SIG-M5 (cell line): ENCODE results near the gene ABCB11.
"Not testable (repeated sequence)": the region's sequence is repeated elsewhere in the genome, so short reads cannot be mapped to it uniquely, and the experiment has no call there.

Source experiments
- DNase-seq: peaks from one replicate; lab custom pipeline; 2025; lab: John Stamatoyannopoulos, UW

ABCB11 gene

DNA sequence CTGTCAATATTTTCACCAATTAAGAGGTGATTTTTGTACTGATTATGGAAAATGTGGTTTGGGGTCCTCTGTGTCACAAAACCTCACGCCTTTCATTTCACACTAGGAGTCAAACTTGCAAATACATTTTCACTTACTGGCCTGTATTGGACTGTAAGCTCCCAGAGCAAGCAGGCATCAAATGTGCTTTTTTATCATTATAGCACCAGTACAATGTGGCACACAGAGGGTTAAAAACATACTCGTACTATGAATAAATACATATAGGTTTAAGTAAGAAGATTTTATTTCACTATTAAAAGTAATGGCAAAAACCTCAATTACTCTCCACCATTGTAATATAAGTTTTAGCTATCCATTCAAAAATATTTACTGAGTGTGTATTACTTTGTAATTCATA lies 56.7 kb downstream of the ABCB11 start:
- DNase-seq: no peak

DNA sequence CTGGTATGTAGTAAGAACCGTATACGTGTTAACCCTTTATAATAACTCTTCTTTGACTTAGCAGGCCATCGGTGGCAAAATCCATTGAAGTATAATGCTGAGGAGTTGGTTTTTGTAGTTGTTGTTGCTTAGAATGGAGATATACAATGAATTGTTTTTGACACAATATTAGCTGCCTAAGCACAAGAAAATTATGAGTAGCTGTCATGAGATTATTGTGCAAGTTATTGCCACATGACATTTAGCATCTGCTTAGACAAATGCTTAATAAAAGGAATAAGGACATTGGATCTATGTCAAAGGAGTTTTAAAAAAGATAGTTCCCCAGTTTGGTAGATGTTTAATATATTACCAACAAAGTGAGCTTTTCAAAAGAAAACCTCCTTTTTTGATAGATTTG lies 59.9 kb downstream of the ABCB11 start:
- no peak for DNase-seq

DNA sequence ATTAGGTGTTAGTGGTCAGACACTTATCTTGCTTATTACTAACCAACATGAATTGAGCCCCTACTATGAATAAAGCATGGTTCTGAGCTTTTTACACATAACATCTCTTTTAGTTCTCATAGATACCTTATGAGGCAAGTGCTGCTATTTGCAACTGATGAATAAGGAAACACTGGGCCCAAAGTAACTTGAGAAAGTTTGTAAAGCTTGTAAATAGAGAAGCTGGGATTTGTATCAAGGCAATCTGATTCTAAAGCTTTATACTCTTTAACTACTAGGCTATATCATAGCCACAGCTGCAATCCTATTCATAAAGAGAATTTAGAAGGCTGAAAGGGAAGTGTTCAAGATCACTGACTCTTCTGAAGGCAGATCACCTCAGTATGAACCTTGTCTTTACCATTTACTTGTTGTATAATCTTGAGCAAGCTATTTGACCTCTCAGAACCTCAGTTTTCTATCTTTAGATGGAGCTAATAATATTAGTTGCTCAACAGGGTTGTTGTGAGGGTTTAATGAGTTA lies 60.4 kb downstream of the ABCB11 start:
- DNase-seq: no peak

DNA sequence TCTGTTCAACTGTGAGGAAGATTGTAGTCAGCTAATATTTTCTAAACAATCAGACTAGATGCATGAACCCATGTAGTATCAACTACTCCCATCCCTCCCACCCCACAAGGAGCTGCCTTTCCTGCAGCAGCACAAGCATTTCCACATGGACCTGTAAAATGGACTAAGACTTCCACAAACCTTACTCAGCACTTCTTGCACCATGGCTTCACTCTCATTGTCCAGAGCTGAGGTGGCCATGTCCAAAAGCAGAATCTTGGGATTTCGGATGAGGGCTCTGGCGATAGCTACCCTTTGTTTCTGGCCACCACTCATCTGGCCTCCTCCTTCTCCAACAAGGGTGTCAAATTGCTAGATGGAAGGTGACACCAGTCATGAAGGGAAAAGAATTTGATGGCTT lies 61.3 kb downstream of the ABCB11 start:
- DNase-seq: no peak

DNA sequence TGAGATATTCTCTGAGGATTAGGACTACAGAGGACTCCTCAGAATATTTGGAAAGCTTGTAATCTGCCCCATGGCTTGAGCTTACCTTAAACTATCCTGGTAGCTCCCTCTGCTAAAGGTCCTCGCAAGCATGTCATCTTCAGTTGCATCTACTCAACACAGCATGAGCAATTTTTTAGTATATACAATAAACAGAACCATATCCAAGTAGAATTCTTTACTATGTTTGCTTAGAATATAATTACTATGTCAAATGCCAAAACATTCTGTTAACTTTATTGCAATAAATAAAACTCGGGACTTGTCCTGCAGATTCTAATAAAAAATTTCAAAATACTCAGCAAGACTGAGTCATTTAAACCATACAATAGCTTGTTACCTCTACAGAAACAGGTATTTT lies 62.8 kb downstream of the ABCB11 start:
- no peak for DNase-seq

DNA sequence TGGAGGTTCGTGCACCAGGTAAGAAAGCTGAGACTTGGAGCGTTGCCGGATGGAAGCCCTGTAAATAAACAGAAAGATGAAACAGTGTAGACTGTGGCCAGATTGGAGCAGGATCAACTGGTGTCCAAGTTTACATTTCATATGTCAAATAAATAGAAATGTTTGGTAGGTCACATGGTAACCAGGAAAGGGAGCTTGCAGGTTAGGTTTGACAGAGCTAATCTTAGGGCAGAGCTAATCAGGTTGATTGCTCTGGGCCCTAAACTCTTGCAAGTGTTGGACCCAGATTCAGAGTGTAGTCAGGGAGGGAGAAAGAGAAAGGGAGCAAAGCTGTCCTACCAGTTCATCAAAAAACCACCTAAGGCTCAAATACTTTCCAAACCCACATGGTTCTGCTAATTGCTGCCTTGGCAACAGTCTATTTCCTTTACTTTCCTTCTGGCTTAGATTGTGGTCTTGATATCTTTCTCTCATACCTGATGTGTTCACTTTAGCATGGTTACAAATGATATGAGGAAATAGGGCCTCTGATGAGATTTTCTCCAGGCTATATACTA lies 66.8 kb downstream of the ABCB11 start:
- DNase-seq: no peak

DNA sequence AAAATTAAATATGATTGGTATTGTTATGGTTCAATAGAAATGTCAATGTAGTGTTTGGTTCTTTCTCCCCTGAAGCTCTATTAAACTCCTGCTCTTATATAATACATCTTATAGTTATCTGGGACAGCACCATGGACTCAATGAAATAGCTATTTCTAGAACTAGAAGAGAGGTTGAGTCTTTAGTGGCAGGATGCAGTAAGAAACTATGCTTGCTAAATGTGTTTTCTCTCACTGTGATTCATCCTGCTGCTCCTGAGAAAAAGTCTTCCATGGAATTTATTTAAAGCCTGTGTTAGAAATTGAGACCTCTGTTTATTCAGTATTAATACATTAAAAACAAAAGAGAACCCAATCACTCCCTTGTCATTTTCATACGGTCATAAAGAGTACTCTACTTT lies 68.5 kb downstream of the ABCB11 start:
- no peak for DNase-seq

DNA sequence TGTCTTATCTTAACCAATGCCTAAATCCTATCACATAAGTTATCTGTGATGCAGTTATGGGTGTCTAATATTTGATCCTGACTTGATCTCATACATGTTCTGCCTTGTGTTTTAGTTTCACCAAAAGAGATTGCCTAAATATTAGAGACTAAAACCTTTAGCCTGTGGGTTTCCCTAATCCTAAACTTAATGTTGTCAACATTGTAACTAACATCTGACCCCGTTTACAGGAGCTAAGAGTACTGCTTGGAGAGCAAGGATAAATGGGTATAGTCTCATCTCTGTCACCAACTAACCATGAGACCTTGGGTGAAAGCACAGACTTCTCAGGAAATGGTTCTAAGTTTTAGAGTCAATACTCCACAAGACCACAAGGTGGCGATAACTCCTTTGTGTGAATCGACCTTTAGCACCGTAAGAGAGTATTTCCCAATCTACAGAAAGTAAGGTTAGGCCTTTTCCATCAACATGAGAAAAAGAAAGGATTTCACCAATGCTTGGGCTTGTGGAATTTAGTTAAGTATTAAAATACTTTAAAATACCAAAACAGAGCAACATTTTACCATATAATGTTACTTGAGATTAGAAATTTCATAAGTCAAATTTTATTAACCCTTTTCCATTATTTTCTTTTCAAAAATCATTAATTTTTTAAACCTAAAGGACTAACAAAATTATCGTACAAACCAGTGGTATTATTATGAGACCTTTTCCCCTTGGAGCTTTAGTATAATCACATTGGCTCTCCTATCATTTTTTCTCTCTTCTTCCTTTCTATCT lies 69.5 kb downstream of the ABCB11 start:
- DNase-seq: peak; percentile 2

DNA sequence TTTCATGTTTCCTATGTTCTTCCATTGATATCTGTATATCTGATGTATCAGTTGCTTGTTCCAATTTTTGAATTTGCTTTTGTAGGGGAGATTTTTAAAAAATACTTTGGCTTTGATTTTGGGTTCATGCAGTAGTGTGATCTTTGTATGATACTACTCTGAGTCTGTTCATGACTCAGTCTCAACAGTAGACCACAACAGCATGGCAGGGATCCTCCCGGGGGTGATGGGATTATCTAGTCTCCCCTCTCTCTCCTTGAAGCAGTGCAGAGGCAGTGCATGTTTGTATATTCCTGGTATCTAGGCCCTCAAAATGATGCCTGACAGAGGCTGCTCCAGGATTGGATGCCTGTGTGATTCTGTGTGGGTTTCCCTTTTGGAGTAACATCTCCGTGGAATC lies 74.7 kb downstream of the ABCB11 start:
- DNase-seq: no peak

DNA sequence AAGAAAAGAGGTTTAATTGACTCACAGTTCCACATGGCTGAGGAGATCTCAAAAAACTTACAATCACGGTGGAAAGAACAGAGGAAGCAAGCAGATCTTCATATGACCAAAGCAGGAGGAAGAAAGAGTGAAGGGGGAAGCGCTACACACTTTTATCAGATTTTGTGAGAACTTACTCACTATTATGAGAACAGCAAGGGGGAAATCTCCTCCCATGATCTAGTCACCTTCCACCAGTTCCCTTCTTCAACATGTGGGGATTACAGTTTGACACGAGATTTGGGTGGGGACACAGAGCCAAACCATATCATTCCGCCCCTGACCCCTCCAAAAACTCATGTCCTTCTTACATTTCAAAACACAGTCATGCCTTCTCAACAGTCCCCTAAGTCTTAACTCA lies 75.8 kb downstream of the ABCB11 start:
- DNase-seq: no peak

DNA sequence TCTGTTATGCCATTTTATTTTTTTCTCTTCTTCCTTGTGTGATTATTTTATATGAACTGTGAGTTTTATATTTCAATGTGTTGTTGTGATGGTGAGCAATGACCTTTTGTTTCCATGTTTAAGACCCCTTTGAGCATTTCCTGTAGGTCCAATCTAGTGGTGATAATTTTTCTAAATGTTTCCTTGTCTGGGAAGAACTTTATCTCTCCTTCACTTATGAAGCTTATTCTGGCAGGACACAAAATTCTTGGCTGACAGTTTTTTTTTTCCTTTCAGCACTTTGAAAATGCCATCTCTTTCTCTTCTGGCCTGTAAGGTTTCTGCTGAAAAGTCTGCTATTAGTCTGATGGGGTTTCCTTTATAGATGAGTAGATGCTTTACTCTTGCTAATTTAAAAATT lies 76.9 kb downstream of the ABCB11 start:
- no peak for DNase-seq

DNA sequence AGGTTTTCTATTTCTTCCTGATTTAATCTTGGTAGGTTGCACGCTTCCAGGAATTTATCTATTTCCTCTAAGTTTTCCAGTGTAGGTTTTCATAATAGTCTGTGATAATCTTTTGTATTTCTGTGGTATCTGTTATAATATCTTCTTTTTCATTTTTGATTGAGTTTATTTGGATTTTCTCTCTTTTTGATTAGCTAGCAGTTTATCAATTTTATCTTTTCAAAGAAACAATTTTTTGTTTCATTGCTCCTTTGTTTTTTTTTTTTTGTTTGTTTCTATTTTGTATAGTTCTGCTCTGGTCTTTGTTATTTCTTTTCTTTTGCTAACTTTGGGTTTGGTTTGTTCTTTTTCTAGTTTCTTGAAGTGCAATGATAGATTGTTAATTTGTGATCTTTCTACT lies 78.7 kb downstream of the ABCB11 start:
- no peak for DNase-seq

DNA sequence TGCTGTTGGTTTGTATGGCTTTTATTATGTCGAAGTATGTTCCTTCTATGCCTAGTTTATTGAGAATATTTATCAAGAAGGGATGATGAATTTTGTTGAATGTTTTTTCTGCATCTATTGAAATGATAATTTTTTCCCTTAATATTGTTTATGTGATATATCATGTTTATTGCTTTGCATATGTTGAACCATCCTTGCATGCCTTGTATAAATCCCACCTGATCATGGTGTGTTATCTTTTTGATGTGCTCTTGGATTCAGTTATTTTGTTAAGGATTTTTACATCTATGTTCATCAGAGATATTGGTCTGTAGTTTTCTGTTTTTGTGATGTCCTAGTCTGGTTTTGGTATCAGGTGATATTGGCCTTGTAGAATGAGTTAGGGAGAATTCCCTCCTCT lies 79.3 kb downstream of the ABCB11 start:
- no peak for DNase-seq

DNA sequence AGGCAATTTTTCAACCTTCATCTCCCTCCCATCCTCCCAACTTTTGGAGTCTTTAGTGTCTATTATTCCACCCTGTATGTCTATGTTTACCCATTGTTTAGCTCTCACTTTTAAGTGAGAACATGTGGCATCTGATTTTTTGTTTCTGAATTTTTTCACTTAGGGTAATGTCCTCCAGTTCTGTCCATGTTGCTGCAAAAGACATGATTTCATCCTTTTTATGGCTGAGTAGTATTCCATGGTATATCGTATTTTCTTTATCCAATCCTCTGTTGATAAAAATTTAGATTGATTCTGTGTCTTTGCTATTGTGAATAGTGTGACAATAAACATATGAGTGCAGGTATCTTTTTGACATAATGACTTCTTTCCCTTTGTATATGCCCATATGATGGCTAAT lies 81.8 kb downstream of the ABCB11 start:
- no peak for DNase-seq

DNA sequence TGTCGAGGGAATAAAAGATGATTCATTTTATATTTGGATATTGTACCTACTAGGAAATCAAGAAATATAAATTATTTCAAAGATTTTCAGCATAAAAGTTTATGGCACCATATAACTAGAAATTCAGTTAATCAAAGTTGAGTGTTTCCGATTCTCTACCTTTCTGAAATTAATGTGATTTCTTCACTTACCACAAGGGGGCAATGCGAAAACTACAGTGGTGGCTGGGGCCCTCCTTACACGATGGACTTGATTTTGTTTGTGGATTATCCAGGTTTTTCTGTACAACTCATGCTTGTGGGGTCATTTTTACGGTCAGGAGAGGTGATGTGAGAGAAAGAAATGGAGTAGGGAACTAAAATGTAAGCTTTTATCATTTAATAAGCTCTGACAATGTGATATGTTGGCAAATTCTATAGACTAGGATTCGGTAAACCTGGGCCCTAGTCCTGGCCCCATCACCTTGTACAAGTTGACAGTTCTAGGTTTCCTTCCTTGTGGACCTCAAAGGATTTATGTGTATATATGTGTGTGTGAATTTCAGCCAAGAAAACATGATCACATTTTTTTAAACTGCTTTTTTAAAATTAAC lies 82.4 kb downstream of the ABCB11 start:
- DNase-seq: no peak

DNA sequence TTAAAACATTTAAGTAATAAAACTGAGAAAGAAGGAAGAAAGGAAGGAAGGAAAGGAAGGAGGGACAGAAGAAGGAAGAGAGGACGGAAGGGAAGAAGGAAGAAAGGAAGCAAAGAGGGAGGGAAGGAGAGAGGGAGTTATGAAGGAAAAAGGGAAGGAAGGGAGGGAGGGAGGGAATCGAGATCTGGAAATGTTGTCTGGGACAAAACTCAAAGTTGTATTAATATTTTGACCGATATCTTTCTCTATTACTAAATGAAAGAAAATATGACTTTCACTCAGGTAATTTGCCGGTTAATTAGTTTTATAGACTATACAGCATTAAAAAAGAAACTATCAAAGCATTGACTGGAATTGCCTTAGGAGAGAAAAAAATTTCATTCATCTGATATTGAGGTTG lies 85.6 kb downstream of the ABCB11 start:
- no peak for DNase-seq

DNA sequence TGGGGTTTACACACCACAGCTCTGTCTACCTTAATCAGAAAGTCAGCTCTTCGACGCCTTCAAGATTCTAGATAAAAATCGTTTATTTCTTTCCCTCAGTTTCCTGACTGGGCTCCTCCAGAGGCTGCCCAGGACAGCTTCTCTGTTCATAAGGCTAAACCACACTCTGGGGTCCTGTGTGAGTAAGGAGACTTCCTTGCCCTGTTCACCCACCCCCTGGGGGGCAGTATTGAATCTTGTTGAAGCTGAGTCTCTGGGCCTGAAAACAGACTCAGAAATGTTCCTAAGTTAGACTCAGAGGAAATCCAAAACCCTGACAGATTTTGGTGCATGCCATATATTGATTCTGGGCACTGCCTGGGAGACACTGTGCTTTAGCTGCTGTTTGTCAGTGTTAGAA lies 87.1 kb downstream of the ABCB11 start:
- no peak for DNase-seq

DNA sequence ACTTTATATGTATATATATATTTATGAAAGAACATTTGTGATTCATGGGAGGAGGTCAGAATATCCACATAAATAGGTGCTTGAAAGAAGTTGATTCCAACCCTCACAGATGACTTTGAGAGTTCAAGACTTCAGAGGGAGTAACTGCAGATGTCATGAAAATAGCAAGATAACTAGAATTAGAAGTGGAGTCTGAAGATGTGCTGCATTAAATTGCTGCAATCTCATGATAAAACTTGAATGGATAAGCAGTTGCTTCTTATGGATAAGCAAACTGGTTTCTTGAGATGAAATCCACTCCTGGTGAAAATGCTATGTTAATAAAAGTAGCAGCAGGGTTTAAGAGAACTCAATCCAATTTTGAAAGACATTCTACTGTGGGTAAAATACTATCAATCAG lies 89.8 kb downstream of the ABCB11 start:
- no peak for DNase-seq

DNA sequence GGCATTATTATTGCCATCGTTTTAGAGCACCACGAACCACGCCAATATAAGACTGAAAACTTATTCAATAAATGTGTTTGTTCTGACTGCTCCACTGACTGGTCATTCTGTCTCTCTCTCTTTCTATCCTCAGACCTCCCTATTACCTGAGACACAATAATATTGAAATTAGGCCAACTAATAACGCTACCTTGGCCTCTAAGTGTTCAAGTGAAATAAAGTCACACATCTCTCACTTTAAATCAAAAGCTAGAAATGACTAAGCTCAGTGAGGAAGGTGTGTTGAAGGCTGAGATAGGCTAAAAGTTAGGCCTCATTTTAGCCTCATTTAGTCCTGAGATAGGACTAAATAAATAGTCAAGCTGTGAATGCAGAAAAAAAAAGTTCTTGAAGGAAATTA lies 91.2 kb downstream of the ABCB11 start:
- DNase-seq: no peak

DNA sequence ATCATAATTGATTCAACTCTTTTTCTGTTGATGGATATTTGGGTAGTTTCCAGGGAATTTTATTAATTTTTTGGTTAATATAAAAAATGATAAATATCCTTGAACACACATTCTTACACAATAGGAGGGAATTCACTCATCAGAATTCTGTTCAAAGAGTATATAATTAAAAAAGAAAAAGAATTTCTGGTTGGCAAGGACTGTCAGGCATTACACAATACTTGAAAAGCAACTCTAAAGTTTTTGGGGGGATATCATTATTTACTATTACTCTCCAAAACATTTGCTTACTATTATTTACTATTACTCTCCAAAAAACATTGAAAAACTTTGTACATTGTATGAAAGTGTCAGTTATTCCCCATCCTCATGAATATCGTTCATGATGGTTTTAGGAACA lies 92.1 kb downstream of the ABCB11 start:
- DNase-seq: no peak

DNA sequence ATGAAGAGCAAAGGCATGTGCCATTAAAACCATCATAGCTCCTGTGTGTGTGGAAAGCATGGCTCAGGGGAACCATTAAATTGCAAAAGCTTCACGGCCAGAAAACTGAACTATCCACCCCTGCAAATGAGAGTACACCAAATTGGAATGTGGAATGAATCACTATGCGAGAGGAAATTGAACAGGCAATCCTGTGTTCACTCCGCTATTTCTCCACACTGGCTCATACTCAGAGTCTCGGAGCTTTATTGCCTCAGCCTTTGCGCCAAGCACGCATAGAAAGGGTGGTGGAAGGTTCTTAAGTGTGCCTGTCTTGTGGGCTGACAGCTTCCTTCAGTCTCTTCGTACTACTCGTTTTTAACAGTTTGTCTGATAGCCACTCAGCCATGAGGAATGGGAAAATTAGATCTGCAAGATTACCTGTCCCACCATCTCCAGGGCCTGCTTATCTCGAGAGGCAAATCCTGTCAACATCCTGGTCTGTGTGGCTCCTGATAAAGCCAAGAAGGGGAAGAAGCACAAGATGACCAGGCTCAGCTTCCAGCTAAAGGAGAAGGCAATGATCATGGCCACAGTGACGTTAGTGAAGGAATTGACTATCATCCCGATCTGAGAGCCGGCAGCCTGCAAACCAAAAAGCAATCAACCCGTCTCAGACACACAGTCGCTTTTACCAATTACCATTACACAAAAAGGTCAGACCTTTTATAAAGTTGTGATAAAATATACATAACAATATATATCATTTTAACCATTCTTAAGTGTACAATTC lies 95.1 kb downstream of the ABCB11 start:
- no peak for DNase-seq

DNA sequence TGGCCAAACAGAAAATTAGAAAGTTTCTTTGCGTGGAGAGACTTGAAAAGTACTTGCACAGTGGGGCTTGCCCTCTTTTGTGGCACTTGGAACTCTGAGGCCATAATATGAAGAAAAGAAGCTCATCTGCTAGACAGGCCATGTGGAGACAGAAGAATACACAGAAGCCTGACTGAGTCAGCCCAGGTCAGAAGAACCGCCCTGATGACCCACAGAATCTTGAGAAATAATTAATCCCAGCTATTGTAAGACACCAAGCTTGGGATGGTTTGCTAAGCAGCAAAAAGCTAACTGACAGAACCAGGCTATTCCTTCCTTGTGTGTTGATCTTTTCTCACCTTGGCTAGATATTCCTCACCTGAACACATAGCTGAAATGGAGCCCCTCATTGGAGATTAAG lies 96.3 kb downstream of the ABCB11 start:
- no peak for DNase-seq

DNA sequence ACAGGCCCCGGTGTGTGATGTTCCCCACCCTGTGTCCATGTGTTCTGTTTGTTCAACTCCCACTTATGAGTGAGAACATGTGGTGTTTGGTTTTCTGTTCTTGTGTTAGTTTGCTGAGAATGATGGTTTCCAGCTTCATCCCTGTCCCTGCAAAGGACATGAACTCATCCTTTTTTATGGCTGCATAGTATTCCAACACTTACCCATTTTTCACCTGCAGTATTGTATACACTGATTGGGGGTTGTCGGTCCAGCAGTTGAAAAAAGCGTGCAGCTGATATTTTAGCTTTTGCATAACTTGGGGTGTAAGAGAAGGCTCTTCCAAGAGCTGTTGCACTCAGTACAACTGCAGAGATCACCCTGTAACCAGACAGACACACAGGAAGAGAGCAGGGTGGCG lies 99.0 kb downstream of the ABCB11 start:
- not testable (repeated sequence) for DNase-seq
